Choroid plexus epithelial cell (primary cell): Measurements from ENCODE around the gene NBEAL1.
A peak's percentile ranks its signal among the peaks of the same experiment; 100 is the strongest.
"Not testable (repeated sequence)": the region's sequence is repeated elsewhere in the genome, so short reads cannot be mapped to it uniquely, and the experiment has no call there.

ENCODE experiments used
- DNase-seq: peaks from one replicate; pipeline ENCODE4 v3.0.0-alpha.2; 2010; ENCODE audit warnings: low read depth
- H3K4me3 ChIP-seq: 2 replicates; pipeline ENCODE4 v1.5.1; 2011; ENCODE audit warnings: low read depth, mild to moderate bottlenecking, control low read depth, low read length, moderate library complexity
- CTCF ChIP-seq: conservative IDR thresholded peaks from 2 replicates; pipeline ENCODE4 v1.5.1; 2011; ENCODE audit warnings: low read depth, mild to moderate bottlenecking, control low read depth, inconsistent platforms, low read length, moderate library complexity

Gene NBEAL1

DNA sequence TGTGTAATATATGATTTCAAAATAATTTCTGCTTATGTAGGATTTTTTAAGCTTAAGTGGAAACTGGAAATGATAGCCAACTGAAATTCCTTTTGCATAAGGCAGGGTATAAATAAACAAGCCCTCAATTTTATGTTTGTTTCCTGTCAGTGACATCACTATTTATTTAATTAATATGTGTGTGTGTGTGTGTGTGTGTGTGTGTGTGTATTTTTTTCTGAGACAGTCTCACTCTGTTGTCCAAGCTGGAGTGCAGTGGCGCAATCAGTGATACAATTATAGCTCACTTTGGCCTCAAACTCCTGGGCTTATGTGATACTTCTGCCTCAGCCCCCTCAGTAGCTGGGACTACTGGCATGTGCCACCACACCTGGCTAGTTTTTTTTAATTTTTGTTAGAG lies 194.9 kb downstream of the NBEAL1 start:
- DNase-seq, result peak; percentile 28
- TF ChIP-seq CTCF, result no peak
- no peak overlapping the region for H3K4me3 ChIP-seq

DNA sequence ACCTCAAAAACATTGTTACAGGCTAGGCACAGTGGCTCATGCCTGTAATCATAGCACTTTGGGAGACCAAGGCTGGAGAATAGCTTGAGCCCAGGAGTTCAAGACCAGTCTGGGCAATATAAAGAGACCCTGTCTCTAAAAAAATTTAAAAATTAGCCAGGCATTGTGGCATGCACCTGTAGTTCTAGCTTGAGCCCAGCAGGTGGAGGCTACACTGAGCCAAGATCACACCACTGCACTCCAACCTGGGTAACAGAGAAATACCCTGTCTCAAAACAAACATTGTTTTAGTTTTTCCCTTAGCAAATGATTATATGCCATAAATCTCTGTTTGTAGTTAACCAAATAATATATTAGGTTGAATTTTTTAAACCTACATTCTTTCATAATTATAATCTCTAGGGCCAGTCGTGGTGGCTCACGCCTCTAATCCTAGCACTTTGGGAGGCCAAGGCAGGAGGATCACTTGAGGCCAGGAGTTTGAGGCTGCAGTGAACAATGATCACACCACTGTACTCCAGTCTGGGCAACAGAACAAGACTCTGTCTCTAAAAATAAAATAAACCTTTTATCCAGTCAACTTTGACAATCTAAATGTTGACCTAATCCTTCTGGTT lies 210.9 kb downstream of the NBEAL1 start:
- TF ChIP-seq CTCF, result peak; percentile 80
- no peak overlapping the region for H3K4me3 ChIP-seq
- peak; percentile 53 for DNase-seq

DNA sequence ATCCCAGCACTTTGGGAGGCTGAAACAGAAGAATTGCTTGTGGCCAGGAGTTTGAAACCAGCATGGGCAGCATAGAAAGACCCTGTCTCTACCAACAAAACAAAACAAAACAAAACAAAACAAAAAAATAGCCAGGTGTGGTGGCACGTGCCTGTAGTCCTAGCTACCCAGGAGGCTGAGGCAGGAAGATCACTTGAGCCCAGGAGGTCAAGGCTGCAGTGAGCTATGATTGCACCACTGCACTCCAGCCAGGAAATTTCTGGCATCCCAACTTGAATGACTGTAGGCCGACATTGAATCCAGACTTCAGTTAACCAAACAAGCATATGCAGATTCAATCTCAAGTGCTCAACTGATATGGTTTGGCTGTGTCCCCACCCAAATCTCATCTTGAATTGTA lies 215.0 kb downstream of the NBEAL1 start:
- not testable (repeated sequence) for H3K4me3 ChIP-seq, DNase-seq

DNA sequence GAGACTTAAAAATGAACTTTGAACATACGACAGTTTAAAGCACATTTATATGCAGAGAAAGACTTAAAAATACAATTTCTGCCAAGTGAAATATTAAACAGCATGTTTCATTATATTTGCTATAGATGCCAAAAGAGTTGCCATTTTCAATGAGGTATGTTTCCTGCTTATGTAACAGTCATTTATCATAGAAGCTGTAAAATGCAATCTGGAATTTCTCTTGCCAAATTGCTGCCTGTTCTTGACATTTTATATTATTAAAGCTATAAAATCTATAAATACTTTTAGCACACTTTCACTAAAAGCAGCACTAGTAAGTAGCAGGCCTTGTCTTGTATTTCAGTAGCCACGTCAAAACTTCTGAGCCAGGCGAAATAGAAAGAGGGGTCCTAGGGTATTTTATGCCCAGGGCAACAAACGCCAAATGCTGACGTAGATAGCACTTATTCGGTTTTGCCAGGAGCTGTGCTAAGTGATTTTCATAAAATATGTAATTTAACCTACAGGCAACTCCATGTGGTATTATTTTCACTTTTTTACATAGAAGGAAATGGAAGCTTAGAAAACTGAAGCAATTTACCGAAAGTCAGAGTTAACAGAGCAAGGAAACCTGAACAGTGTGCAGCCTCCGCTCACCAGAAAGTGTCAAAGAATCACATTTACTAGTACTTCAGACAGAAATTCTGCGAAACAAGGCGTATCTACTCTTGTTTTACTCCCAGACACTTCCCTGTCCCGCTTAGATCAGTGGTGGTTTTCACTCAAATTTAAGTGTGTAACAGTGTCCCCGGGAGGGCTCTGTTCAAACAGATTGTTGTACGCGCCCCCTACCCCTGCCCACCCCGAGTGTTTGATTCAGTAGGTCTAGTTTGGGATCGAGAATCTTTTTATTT lies 222.9 kb downstream of the NBEAL1 start:
- DNase-seq, result no peak
- H3K4me3 ChIP-seq, result no peak overlapping the region
- TF ChIP-seq CTCF, result no peak

GRCh38 chr2:203238292-203238703 lies 223.6 kb downstream of the NBEAL1 start:
- TF ChIP-seq CTCF, result no peak
- no peak for DNase-seq
- H3K4me3 ChIP-seq, result peak overlapping the region; percentile 90

DNA sequence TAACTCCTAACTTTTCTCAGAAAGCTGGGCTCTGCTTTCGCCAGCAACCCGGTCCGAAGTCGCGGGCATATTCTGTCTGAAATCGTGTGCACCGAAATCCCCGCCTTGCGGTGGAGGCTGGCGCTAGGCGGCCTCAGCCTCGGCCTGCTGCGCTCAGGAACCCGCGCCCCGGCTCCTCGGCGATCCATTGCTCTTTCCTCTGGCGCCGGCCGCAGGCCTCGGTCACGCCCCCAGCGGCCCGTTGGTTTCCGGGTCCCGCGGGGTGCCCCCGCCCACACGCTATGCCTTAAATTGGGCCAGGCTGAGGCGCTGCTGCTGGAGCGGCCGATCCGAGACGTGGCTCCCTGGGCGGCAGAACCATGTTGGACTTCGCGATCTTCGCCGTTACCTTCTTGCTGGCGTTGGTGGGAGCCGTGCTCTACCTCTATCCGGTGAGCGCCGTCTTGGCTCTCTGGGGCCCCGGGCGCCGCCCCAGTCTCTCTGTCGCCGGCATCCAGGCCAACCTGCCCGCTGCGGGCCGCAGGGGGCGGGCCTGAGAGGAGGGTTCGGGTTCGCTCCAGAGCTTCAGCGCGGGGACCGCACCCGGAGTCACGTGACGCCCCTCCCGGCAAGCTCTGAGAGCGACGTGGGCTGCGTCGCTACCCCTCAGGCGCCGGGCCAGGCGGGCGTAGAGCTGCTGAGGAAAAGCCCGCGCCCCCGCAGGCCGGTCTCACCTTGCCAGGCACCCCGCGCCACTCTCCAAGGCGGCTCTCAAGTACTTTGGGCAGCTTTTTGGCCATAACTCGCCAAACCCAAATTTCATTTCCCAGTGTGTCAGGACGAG lies 224.2 kb downstream of the NBEAL1 start, which contains the start of gene CYP20A1:
Gene CYP20A1, plus strand, starts transcription at position 315 of the 823 bp plus-strand sequence. Its CDS starts 45 bp downstream, at position 360.
- peak; percentile 98 for DNase-seq
- H3K4me3 ChIP-seq, result peak within 1 kb of the TSS; percentile 90

More for the DNA sequence above, 224.2 kb downstream of the NBEAL1 start, which contains the start of gene CYP20A1:
- peak; percentile 51 for TF ChIP-seq CTCF
